ENCODE results near the gene OTULIN.

OTULIN gene

DNA sequence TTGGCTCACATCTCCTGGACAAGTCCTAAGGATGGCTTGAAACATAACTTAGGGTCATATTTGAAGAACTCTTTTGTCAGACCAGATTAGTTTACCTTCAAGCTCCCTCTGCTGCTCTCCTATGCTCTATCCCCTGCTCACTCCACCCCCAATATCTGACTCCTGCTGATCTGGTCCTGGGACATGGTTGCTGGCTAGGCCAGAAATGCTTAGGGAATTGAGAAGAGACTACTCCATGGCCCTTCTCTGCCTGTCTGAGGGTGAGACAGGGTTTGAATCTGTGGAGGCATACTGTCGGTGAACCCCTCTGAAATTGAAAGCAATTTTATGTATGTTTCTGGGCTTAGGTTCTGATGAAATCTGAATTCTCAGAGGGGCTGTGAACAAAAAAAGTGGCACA lies 3.3 kb downstream of the OTULIN start:
- TF ChIP-seq, protein P1, sequence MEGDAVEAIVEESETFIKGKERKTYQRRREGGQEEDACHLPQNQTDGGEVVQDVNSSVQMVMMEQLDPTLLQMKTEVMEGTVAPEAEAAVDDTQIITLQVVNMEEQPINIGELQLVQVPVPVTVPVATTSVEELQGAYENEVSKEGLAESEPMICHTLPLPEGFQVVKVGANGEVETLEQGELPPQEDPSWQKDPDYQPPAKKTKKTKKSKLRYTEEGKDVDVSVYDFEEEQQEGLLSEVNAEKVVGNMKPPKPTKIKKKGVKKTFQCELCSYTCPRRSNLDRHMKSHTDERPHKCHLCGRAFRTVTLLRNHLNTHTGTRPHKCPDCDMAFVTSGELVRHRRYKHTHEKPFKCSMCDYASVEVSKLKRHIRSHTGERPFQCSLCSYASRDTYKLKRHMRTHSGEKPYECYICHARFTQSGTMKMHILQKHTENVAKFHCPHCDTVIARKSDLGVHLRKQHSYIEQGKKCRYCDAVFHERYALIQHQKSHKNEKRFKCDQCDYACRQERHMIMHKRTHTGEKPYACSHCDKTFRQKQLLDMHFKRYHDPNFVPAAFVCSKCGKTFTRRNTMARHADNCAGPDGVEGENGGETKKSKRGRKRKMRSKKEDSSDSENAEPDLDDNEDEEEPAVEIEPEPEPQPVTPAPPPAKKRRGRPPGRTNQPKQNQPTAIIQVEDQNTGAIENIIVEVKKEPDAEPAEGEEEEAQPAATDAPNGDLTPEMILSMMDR (IDR thresholded peaks at IDR 0.05), result no peak
- H3K27ac ChIP-seq, result no peak overlapping the region
- no peak for DNase-seq (ENCODE audit: low spot score)
- H3K4me3 ChIP-seq, result no peak overlapping the region

DNA sequence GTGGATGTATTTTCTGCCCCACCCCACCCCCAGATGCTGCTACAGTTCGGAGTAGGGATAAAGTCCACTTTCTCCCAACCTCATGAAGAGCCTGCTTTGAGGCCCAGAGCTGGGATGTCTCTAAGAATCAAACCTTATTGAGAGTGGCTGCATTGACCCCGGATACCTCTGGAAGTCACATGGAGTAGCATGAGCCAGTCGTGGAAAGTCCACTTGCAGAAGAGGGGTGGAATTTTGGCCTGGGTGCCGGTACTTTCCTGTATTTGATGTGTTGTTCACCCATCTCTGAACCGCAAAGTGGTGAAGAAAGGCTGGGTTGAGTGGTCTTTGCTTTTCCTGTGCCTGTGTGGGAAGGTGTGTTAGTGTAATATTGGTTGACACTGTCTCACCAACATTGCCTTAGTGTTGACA lies 3.7 kb downstream of the OTULIN start:
- Histone ChIP-seq H3K4me3 (no peak overlapping the region), H3K27ac (no peak overlapping the region)
- DNase-seq (ENCODE audit: low spot score), result no peak
- TF ChIP-seq, protein P1 (IDR thresholded peaks at IDR 0.05), result no peak

DNA sequence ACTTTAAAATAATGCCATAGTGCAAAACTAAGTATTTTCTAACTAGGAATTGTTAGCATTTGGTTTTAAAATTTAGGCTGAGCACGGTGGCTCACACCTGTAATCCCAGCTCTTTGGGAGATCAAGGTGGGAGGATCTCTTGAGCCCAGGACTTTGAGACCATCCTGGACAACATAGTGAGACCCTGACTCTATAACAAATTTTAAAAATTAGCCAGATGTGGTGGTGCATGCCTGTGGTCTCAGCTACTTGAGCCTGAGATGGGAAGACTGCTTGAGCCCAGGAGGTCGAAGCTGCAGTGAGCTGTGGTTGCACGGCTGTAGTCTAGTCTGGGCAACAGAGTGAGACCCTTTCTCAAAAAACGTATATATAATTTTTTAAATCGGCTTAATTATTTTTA lies 4.9 kb downstream of the OTULIN start:
- Histone ChIP-seq H3K27ac (no peak overlapping the region), H3K4me3 (no peak overlapping the region)
- TF ChIP-seq, protein P1 (IDR thresholded peaks at IDR 0.05), result no peak
- DNase-seq (ENCODE audit: low spot score), result no peak

DNA sequence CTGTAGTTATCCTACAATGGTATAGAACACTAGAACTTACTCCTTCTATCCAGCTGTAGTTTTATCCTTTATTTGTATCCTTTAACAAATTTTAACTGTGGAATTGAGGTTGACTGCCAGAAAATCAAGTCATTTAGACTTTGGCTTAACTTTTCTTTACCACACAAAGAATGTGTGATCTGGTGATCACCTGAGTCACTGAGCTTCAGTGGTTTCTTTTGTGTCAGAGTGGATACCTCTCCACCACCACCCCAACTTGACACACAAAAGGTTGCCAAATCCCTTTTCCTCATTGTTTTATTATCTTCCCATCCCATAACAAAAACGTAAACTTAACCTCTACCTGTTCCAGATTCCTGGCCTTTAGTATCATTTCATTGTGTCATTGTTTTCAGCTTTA lies 5.5 kb downstream of the OTULIN start:
- no peak overlapping the region for H3K27ac ChIP-seq
- TF ChIP-seq, protein P1 (IDR thresholded peaks at IDR 0.05), result no peak
- no peak overlapping the region for H3K4me3 ChIP-seq
- no peak for DNase-seq (ENCODE audit: low spot score)

DNA sequence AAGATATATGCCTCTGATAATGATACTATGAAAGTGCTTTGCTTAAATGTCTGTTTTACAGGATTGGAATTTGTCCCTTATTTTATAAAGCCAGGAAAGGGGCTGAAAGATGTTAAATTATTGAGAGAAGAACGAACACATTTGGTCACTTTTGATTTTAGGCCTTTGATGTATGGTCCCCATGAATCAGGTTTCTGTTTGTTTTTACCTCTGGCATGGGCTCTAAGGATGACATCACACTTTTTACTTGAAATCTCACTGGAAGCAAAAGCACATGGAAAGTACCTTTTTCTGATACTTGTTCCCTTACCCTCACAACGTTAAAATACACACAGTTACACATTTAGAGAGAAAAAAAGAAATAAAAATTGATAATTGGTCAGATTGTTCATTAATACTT lies 6.9 kb downstream of the OTULIN start:
- no peak for DNase-seq (ENCODE audit: low spot score)
- no peak overlapping the region for H3K27ac ChIP-seq
- TF ChIP-seq, protein P1 (IDR thresholded peaks at IDR 0.05), result no peak
- no peak overlapping the region for H3K4me3 ChIP-seq

DNA sequence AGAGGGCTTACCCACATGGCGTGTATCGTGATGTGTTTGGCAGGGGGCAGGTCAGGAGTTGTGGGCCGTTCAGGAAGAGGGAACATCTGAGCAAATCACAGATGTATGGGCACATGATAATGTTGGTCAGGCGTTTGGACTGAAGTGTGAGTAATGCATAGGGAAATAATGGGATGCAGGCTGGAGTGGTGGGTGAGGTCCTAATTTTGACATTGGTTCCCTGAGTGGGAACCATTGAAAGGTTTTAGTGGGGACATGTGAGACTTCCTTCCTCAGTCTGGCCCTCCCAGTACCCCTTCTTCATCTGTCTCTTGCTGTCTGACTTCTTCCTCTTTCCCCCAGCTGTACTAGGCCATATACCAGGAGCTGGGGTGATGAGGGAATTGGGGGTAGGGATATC lies 7.6 kb downstream of the OTULIN start:
- no peak overlapping the region for H3K4me3 ChIP-seq
- DNase-seq (ENCODE audit: low spot score), result no peak
- H3K27ac ChIP-seq, result no peak overlapping the region
- TF ChIP-seq, protein P1 (IDR thresholded peaks at IDR 0.05), result no peak

DNA sequence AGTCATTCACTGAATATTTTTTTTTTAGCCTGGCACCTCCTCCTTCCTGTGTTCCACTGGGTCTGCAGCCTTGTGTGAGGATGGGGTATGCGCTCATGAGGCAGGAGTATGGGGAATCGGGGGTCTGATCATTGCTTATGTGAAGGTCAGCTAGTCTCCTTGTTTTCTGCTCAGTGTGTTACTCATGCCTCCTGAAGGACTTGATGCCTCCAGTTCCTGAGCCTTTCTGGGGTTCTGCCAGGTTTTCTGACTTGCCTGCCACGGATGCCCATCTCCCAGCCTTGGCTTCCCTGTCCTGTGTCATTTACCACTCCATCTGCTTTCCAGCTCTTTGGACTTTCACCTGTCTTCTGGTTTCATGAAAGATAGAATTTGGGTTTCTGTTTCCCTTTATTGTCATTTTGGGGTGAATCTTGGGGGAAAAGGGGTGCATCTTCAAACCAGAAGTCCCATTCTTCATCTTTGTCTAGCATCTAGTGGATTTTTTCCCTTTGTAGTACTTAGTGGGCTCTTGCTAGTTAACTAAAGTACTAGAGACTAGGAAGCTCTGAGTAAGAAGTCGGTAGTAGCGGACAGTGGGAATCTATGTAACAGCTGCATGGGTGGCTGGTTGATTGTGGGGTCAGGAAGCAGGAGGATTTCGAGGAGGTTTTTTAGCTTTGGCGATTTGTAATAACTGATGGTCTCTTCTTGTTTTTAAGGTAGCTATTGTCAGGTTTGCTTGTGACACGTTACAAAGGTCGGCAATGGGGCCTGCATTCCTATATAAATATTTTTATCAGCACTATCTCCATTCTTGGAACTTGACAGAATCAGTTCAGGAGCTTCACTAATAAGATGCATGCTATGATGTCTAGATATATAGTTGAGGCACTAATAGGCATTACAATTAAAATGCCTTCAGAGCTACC lies 8.2 kb downstream of the OTULIN start:
- no peak overlapping the region for H3K27ac ChIP-seq
- DNase-seq (ENCODE audit: low spot score), result no peak
- TF ChIP-seq, protein P1 (IDR thresholded peaks at IDR 0.05), result no peak
- no peak overlapping the region for H3K4me3 ChIP-seq

Data from coronary artery (tissue), 2 donors.